Thoracic aorta (tissue), 2 donors: ENCODE results near the gene CREB5. TPM values are rescaled to one million over a fixed set of nuclear protein-coding genes. Genes with fewer than 3 reads are reported as not detected.

Experiments used
- ATAC-seq: fragments of 150-250 bp; one replicate; pipeline ENCODE4 v1.8.0; 2017; ENCODE audit warnings: low read depth; ENCODE audit not compliant: insufficient number of reproducible peaks, low FRiP score
- DNase-seq: peaks from one replicate; pipeline ENCODE4 v3.0.0-alpha.2; 2020; ENCODE audit warnings: low spot score
- H3K27ac ChIP-seq, 2 donors: fragments of 200-600 bp; sonication (generic); 1 replicate in 1 of 2; 2 replicates in 1 of 2; pipeline ENCODE4 v1.5.1; 2016; ENCODE audit warnings: mild to moderate bottlenecking in 2 of 2, moderate library complexity in 2 of 2
- H3K27me3 ChIP-seq: fragments of 200-600 bp; sonication (generic); replicated peaks from 2 replicates; pipeline ENCODE4 v1.6.0; 2016; ENCODE audit warnings: mild to moderate bottlenecking; ENCODE audit not compliant: insufficient read depth
- H3K36me3 ChIP-seq: fragments of 200-600 bp; sonication (generic); one replicate; pipeline ENCODE4 v1.5.1; 2016
- H3K4me1 ChIP-seq, 2 donors: fragments of 200-600 bp; sonication (generic); 1 replicate in 1 of 2; 2 replicates in 1 of 2; pipeline versions ENCODE4 v1.5.1 to v1.6.0; 2016; ENCODE audit warnings: low read depth in 2 of 2, mild to moderate bottlenecking in 1 of 2; ENCODE audit not compliant: control insufficient read depth in 1 of 2
- H3K4me3 ChIP-seq: fragments of 200-600 bp; sonication (generic); 2 replicates; pipeline ENCODE4 v1.5.1; 2016; ENCODE audit warnings: mild to moderate bottlenecking
- H3K9me3 ChIP-seq: fragments of 200-600 bp; sonication (generic); 2 replicates; pipeline ENCODE4 v1.5.1; 2016
- total RNA-seq, 2 donors: library from RNA; depleted of rRNA; stranded (reverse); fragments of >200 nt; gene quantifications; one replicate each; pipeline versions ENCODE4 v1.1.0 to v1.2.3, GENCODE V29; 2016
- TF ChIP-seq, protein P1 (sequence below): fragments of 200-600 bp; sonication (generic); IDR thresholded peaks from one replicate; pipeline ENCODE4 v1.5.1; 2019; ENCODE audit warnings: antibody characterized with exemption

The CREB5 gene
- total RNA-seq, 2 donors from 2014 or later: 44.4 to 49.1 TPM

DNA sequence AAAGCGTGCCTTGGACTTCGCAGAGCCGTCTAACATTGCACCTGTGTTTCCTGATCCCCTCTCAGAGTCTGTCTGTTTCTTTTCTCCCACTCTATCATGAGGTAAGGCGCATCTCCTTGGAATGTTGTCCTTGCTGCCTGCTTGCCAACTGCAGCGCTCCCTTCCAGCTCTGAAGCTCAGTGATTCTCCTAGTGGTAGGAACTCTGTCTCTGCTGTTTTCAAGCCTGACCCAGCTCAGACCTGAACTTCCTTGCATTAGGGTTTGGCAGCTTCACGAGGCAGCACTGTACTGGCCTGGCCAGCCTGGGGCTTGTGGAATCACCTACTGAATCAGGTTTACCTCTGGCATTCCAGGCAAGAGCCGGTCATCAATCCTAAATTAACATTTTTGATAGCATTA is 123.9 kb downstream of the CREB5 start:
- Histone ChIP-seq H3K9me3 (no peaks in the 10 kb centered on the region), H3K27me3 (no peaks in the 10 kb centered on the region), H3K4me3 (peak overlapping the region; percentile 43), H3K36me3 (no peaks in the 10 kb centered on the region), H3K27ac (no peak overlapping the region), H3K4me1 (peaks cover 2 to 22% of the 10 kb centered on the region in 2 donors)
- DNase-seq: no peak
- TF ChIP-seq, protein P1, sequence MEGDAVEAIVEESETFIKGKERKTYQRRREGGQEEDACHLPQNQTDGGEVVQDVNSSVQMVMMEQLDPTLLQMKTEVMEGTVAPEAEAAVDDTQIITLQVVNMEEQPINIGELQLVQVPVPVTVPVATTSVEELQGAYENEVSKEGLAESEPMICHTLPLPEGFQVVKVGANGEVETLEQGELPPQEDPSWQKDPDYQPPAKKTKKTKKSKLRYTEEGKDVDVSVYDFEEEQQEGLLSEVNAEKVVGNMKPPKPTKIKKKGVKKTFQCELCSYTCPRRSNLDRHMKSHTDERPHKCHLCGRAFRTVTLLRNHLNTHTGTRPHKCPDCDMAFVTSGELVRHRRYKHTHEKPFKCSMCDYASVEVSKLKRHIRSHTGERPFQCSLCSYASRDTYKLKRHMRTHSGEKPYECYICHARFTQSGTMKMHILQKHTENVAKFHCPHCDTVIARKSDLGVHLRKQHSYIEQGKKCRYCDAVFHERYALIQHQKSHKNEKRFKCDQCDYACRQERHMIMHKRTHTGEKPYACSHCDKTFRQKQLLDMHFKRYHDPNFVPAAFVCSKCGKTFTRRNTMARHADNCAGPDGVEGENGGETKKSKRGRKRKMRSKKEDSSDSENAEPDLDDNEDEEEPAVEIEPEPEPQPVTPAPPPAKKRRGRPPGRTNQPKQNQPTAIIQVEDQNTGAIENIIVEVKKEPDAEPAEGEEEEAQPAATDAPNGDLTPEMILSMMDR: peak; percentile 46
- ATAC-seq: no peak

DNA sequence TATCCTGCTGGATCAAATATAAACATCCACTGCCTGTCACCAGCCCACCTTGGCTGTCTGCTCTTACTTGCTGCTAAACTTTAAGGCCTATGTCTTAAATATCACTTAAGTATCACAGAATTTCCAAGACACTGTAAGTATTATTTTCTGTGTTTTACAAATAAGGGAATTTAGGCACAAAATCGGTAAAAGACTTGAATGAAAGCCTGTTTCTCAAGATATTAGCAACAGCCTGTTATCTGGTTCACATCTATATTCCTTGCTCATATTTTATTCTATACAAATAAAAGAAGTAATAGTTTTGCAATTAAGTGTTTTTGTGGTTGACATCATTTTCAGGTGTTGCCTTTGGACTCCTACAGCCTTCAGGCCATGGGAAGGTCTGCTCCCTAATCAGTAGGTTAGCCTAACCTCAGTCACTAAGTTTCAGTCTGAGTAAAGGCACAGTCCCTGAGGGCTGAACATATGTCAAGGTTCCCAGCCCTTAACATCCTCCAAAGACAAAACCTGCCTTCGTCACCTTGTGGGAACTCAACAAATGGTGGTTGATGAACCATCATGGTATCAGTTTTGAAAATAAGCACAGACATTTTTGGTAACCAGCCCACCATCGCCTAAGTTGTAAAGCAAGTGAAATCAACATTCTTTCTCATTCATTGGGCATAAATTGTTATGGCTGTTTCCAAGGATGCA is 127.1 kb downstream of the CREB5 start:
- no peaks in the 10 kb centered on the region for H3K27me3 ChIP-seq
- TF ChIP-seq, protein P1: no peak
- DNase-seq (no peak), ATAC-seq (no peak)
- no peak overlapping the region for H3K4me3 ChIP-seq
- no peaks in the 10 kb centered on the region for H3K9me3 ChIP-seq
- H3K27ac ChIP-seq: no peak overlapping the region
- H3K36me3 ChIP-seq: no peaks in the 10 kb centered on the region
- H3K4me1 ChIP-seq: peaks cover 6 to 26% of the 10 kb centered on the region in 2 donors

DNA sequence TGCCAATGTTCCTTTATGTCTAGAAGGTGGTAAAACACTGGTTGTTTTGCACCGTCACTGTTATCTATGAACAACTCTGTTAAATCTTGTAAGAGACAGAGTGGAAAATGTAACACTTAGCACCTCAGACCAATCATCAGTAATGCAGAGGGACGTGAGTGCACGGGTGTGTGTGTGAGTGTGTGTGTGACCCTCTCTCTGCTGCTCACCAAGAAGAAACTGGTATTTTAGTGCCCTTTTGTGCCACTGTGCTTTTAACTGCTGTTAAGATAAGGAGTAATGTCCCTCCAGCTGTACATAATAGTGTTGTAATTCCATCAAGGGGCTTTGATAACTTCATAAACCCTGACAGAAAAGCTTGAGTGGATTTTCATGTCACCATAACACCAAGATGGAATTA is 130.1 kb downstream of the CREB5 start:
- TF ChIP-seq, protein P1: no peak
- Histone ChIP-seq H3K4me1 (peaks cover 9 to 19% of the 10 kb centered on the region in 2 donors), H3K27me3 (no peaks in the 10 kb centered on the region), H3K4me3 (no peak overlapping the region), H3K27ac (no peak overlapping the region), H3K9me3 (no peaks in the 10 kb centered on the region), H3K36me3 (no peaks in the 10 kb centered on the region)
- ATAC-seq: no peak
- no peak for DNase-seq

DNA sequence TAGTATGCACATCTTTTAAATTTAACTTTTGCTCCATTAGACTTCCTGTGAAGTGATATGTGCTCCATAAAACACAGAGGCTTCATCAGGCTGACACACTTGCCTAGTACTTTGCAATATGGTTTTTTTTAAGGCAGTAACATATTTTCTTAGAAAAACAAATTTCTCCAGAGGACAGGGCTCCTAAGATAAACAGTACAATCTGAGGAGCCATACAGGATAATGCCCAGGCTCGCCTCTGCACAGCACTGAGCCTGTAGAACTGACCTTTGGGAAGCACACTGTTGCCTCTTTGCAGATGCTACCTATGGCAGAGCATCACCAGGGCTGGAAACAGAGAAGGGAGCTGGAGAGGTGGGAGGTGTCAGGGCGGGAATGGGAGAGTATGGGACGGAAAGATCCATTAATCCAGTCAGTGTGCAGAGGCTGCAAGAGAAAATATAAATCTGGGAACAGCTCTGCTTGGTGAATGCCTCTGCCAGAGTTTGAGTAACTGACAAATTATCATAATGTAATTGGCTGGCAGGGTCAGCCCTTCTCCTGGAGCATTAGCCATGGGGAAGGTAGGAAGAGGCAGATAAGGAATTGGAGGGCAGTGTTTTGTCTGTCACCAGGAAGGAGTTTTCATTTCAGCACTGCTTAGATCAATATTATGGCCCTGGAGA is 132.3 kb downstream of the CREB5 start:
- ATAC-seq: no peak
- peaks cover 9 to 19% of the 10 kb centered on the region in 2 donors for H3K4me1 ChIP-seq
- TF ChIP-seq, protein P1: no peak

DNA sequence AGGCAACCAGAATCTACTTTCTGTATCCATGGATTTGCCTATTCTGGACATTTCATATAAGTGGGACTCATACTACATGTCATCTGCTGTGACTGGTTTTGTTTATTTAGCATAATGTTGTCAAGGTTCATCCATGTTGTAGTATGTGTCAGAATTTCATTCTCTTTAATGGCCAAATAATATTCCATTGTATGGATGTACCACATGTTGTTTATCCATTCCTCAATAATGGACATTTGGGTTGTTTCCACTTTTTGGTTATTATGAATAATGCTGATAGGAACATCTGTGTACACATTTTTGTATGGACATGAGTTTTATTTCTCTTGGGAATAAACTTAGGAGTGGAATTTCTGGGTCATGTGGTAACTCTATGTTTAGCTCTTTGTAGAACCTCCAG is 133.7 kb downstream of the CREB5 start:
- ATAC-seq (no peak), DNase-seq (no peak)
- Histone ChIP-seq H3K27ac (no peak overlapping the region), H3K9me3 (no peaks in the 10 kb centered on the region), H3K36me3 (no peaks in the 10 kb centered on the region), H3K4me1 (peaks cover 14 to 26% of the 10 kb centered on the region in 2 donors), H3K27me3 (no peaks in the 10 kb centered on the region), H3K4me3 (no peak overlapping the region)
- TF ChIP-seq, protein P1: no peak

More for the DNA sequence above, 132.3 kb downstream of the CREB5 start:
- no peak overlapping the region for H3K27ac ChIP-seq
- no peaks in the 10 kb centered on the region for H3K36me3 ChIP-seq
- no peaks in the 10 kb centered on the region for H3K27me3 ChIP-seq
- H3K4me3 ChIP-seq: no peak overlapping the region
- no peak for DNase-seq
- H3K9me3 ChIP-seq: no peaks in the 10 kb centered on the region
